ENCODE measurements around the gene PRKD2.

PRKD2 gene

DNA sequence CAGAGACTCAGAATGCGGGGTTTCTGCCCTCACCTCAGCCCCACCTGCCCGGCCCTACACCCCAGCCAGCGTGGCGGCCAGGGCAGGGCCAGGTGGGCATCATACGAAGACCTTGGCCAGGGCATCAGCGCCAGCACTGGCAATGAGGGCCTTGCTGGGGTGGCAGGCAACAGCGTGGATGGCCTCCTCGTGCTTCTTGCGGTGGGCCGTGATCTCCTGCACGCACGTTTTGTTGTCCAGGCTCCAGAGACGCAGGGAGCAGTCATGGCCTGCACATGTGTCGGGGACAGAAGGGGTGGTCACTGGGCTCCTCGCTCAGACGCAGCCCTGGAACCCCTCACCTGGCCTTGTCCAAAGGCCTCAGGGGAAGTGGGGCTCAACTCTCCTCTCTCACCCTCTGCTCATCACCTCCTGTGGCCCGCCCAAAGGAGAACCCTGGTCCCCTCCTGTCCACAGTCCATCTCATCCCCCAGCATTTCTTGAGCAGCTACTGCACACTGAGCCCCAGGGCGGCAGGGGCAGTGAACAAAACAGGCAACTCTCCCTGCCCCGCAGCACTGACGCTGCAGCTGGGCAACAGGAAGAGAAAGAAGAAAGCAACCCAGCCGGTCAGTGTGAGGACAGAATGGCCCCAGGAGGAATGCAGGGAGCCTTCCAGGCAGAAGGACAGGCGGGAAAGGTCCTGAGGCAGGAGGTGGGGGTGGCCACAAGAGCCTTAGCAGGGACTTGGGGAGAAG, 3.8 kb upstream of the PRKD2 start:
- no peak overlapping the region for H3K4me3 ChIP-seq (ENCODE audit: low read depth, low read length)
- H3K4me1 ChIP-seq (ENCODE audit: control insufficient read depth, insufficient read depth, low read length) = no peaks in the 10 kb centered on the region; the same call in 1 of the 2 replicates
- CTCF ChIA-PET = interaction anchor here (0.7 to 0.9 kb wide), 2 partner anchors 8 to 17 kb away, joined by 3 read pairs; no protein-coding TSS in a partner anchor
- H3K27ac ChIP-seq (ENCODE audit: extremely low read depth, low read depth, low read length) = no peak overlapping the region
- peaks cover 15 to 66% of the 10 kb centered on the region in 2 experiments; a peak in 2 of 3 replicates for H3K36me3 ChIP-seq (ENCODE audit: control insufficient read depth in 2 of 2, insufficient read depth in 1 of 2, low read length in 2 of 2)
- H3K9me3 ChIP-seq (ENCODE audit: control insufficient read depth, insufficient read depth, low read depth, low read length) = no peaks in the 10 kb centered on the region
- POLR2A ChIA-PET = interaction anchor here (0.6 kb wide), 1 partner anchor 316 kb away, joined by 3 read pairs; no protein-coding TSS in a partner anchor
- TF ChIP-seq ZNF311 (tag by site-specific recombination; IDR thresholded peaks at IDR 0.05; ENCODE audit: borderline replicate concordance) (no peak), ZSCAN30 (tag by site-specific recombination; IDR thresholded peaks at IDR 0.05) (no peak), ZNF664 (tag by site-specific recombination; IDR thresholded peaks at IDR 0.05) (peak; percentile 96), KLF8 (tag by site-specific recombination; IDR thresholded peaks at IDR 0.05) (no peak), ZNF660 (tag by site-specific recombination; IDR thresholded peaks at IDR 0.05) (no peak)

DNA sequence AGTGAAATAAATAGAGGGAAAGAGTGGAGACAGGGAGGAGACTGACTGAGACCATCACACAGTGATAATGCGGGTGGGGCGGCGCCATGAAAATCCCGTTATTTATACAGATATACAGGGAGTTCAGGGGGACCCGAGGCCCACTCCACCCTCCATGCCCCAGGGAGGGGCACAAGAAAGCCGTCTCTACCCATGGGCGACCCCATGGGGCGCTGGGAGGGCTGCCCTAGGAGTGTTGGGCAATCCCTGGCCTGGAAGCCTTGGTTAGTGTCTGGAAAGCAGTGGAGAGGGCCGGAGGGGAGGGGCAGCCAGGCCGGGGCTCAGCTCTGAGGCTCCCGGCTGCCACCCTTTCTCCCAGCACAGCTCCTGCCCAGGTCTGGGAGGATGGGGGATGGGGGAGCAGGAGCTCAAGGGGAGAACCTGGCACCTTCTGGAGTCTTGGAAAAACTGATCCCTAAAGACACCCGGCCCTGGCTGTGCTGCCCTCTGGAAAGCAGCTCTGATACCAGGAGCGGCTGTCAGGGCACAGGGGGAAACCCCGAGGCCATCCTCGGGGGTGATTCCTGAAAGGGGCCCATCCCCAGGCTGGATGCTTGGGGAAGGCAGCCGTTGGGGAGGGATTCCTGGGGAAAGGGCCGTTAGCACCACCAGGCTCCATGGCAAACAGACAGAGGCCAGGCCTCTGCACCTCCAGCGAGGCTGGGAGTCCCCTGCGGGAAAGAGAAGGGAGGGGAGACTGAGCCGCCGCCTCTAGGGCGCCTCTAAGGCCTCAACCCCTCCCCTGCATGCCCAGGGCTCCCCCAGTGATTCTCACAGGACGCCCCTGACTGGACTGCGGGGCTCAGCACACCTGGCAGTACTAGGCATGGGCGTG, 3.0 kb upstream of the PRKD2 start:
- TF ChIP-seq ZNF600 (tag by site-specific recombination; IDR thresholded peaks at IDR 0.05) = 0 out of 2 replicates have a peak, but pooled peaks have one; percentile 24
- no peak for TF ChIP-seq ZNF596 (tag by site-specific recombination; IDR thresholded peaks at IDR 0.05)
- peak; percentile 38; the same call in 1 of the 2 replicates for TF ChIP-seq ZBTB17 (tag by site-specific recombination; IDR thresholded peaks at IDR 0.05)
- TF ChIP-seq MZF1 (tag by site-specific recombination; IDR thresholded peaks at IDR 0.05; ENCODE audit: borderline replicate concordance) = no peak
- TF ChIP-seq, protein P1, sequence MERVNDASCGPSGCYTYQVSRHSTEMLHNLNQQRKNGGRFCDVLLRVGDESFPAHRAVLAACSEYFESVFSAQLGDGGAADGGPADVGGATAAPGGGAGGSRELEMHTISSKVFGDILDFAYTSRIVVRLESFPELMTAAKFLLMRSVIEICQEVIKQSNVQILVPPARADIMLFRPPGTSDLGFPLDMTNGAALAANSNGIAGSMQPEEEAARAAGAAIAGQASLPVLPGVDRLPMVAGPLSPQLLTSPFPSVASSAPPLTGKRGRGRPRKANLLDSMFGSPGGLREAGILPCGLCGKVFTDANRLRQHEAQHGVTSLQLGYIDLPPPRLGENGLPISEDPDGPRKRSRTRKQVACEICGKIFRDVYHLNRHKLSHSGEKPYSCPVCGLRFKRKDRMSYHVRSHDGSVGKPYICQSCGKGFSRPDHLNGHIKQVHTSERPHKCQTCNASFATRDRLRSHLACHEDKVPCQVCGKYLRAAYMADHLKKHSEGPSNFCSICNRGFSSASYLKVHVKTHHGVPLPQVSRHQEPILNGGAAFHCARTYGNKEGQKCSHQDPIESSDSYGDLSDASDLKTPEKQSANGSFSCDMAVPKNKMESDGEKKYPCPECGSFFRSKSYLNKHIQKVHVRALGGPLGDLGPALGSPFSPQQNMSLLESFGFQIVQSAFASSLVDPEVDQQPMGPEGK (tag by site-specific recombination; IDR thresholded peaks at IDR 0.05) = peak; percentile 49
- peak; percentile 32; the same call in 1 of the 2 replicates for TF ChIP-seq KLF8 (tag by site-specific recombination; IDR thresholded peaks at IDR 0.05)
- TF ChIP-seq KLF1 (tag by site-specific recombination; IDR thresholded peaks at IDR 0.05) = peak; percentile 77
- TF ChIP-seq, protein P2, sequence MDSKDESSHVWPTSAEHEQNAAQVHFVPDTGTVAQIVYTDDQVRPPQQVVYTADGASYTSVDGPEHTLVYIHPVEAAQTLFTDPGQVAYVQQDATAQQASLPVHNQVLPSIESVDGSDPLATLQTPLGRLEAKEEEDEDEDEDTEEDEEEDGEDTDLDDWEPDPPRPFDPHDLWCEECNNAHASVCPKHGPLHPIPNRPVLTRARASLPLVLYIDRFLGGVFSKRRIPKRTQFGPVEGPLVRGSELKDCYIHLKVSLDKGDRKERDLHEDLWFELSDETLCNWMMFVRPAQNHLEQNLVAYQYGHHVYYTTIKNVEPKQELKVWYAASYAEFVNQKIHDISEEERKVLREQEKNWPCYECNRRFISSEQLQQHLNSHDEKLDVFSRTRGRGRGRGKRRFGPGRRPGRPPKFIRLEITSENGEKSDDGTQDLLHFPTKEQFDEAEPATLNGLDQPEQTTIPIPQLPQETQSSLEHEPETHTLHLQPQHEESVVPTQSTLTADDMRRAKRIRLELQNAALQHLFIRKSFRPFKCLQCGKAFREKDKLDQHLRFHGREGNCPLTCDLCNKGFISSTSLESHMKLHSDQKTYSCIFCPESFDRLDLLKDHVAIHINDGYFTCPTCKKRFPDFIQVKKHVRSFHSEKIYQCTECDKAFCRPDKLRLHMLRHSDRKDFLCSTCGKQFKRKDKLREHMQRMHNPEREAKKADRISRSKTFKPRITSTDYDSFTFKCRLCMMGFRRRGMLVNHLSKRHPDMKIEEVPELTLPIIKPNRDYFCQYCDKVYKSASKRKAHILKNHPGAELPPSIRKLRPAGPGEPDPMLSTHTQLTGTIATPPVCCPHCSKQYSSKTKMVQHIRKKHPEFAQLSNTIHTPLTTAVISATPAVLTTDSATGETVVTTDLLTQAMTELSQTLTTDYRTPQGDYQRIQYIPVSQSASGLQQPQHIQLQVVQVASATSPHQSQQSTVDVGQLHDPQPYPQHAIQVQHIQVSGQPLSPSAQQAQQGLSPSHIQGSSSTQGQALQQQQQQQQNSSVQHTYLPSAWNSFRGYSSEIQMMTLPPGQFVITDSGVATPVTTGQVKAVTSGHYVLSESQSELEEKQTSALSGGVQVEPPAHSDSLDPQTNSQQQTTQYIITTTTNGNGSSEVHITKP (tag by site-specific recombination; IDR thresholded peaks at IDR 0.05) = peak; percentile 29; the same call in 1 of the 2 replicates
- TF ChIP-seq, protein P3, sequence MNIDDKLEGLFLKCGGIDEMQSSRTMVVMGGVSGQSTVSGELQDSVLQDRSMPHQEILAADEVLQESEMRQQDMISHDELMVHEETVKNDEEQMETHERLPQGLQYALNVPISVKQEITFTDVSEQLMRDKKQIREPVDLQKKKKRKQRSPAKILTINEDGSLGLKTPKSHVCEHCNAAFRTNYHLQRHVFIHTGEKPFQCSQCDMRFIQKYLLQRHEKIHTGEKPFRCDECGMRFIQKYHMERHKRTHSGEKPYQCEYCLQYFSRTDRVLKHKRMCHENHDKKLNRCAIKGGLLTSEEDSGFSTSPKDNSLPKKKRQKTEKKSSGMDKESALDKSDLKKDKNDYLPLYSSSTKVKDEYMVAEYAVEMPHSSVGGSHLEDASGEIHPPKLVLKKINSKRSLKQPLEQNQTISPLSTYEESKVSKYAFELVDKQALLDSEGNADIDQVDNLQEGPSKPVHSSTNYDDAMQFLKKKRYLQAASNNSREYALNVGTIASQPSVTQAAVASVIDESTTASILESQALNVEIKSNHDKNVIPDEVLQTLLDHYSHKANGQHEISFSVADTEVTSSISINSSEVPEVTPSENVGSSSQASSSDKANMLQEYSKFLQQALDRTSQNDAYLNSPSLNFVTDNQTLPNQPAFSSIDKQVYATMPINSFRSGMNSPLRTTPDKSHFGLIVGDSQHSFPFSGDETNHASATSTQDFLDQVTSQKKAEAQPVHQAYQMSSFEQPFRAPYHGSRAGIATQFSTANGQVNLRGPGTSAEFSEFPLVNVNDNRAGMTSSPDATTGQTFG (tag by site-specific recombination; IDR thresholded peaks at IDR 0.05; ENCODE audit: borderline replicate concordance) = no peak
- Histone ChIP-seq H3K4me1 (ENCODE audit: control insufficient read depth, insufficient read depth, low read length) (peaks cover 7% of the 10 kb centered on the region), H3K4me3 (ENCODE audit: low read depth, low read length) (no peak overlapping the region), H3K36me3 (ENCODE audit: control insufficient read depth in 2 of 2, insufficient read depth in 1 of 2, low read length in 2 of 2) (peaks cover 15 to 58% of the 10 kb centered on the region in 2 experiments; a peak in 2 of 3 replicates), H3K9me3 (ENCODE audit: control insufficient read depth, insufficient read depth, low read depth, low read length) (no peaks in the 10 kb centered on the region), H3K27ac (ENCODE audit: extremely low read depth, low read depth, low read length) (no peak overlapping the region)
- POLR2A ChIA-PET = no interaction called here
- CTCF ChIA-PET = interaction anchor here (0.6 to 2.2 kb wide), 2 partner anchors 9 to 776 kb away, joined by 5 to 10 read pairs; no protein-coding TSS in a partner anchor
